OCI-LY7 (cell line): ENCODE measurements around the gene CHPF2. TPM values are rescaled to one million over a fixed set of nuclear protein-coding genes. Genes with fewer than 3 reads are reported as not detected.

Experiments
- BruUV-seq: library from RNA; stranded (reverse); fragments of 400-500 nt; replicated peaks from 2 replicates; lab custom pipeline; 2021; lab: Mats Ljungman, UMichigan
- CTCF ChIA-PET: fragments of 300-600 bp; sonication (Branson Sonifier 250); formaldehyde crosslinking; loops from one replicate; lab custom pipeline; 2022; ENCODE audit warnings: antibody characterized with exemption; ENCODE audit not compliant: unreplicated experiment; lab: Charles Lee
- POLR2A ChIA-PET: fragments of 300-600 bp; sonication (Branson Sonifier 250); formaldehyde crosslinking; loops from one replicate; lab custom pipeline; 2022; ENCODE audit warnings: antibody characterized with exemption; lab: Charles Lee
- DNase-seq: peaks from one replicate; pipeline ENCODE4 v3.0.0-alpha.2; 2015; ENCODE audit warnings: low spot score
- H2AFZ ChIP-seq: fragments of 200-600 bp; sonication (generic), shearing (Covaris generic); 2 replicates; pipeline ENCODE4 v1.6.1; 2014; ENCODE audit warnings: mild to moderate bottlenecking, antibody characterized with exemption, low read length, moderate library complexity
- H3K27ac ChIP-seq: fragments of 200-600 bp; sonication (generic); 2 replicates; pipeline ENCODE4 v1.5.1; 2014; ENCODE audit warnings: mixed run types, low read depth, mild to moderate bottlenecking, moderate library complexity, low read length, inconsistent platforms; ENCODE audit not compliant: poor library complexity, severe bottlenecking
- H3K36me3 ChIP-seq: fragments of 200-600 bp; sonication (generic); 2 replicates; pipeline ENCODE4 v1.6.1; 2014; ENCODE audit warnings: mild to moderate bottlenecking, antibody characterized with exemption, low read length, moderate library complexity, mixed read lengths; ENCODE audit not compliant: insufficient read depth
- H3K4me1 ChIP-seq: fragments of 200-600 bp; sonication (generic); 2 replicates; pipeline ENCODE4 v1.5.1; 2014; ENCODE audit warnings: mild to moderate bottlenecking, low read length; ENCODE audit not compliant: insufficient read depth, poor library complexity, severe bottlenecking
- H3K4me2 ChIP-seq: fragments of 200-600 bp; sonication (generic); 2 replicates; pipeline ENCODE4 v1.6.1; 2014; ENCODE audit warnings: mild to moderate bottlenecking, low read length
- H3K4me3 ChIP-seq: fragments of 200-600 bp; sonication (generic); 2 replicates; pipeline ENCODE4 v1.5.1; 2014; ENCODE audit warnings: mild to moderate bottlenecking, low read depth, low read length; ENCODE audit not compliant: poor library complexity, severe bottlenecking
- H3K79me2 ChIP-seq: fragments of 200-600 bp; sonication (generic); 2 replicates; pipeline ENCODE4 v1.6.1; 2016; ENCODE audit warnings: low read depth, mild to moderate bottlenecking, low read length, moderate library complexity, mixed read lengths; ENCODE audit not compliant: insufficient read depth
- H3K9me2 ChIP-seq: fragments of 200-600 bp; sonication (generic); 2 replicates; pipeline ENCODE4 v1.6.1; 2016; ENCODE audit warnings: mild to moderate bottlenecking, low read length, mixed read lengths; ENCODE audit not compliant: insufficient read depth
- H3K9me3 ChIP-seq: fragments of 200-600 bp; sonication (generic); 2 replicates; pipeline ENCODE4 v1.6.1; 2014; ENCODE audit warnings: mild to moderate bottlenecking, mixed run types, low read length, mixed read lengths
- H4K20me1 ChIP-seq: fragments of 200-600 bp; sonication (generic); 2 replicates; pipeline ENCODE4 v1.6.1; 2014; ENCODE audit warnings: mild to moderate bottlenecking, antibody characterized with exemption, low read length, moderate library complexity, mixed read lengths; ENCODE audit not compliant: insufficient read depth
- CTCF ChIP-seq: fragments of 200-600 bp; sonication (generic); conservative IDR thresholded peaks from 2 replicates; pipeline ENCODE4 v1.5.1; 2014; ENCODE audit warnings: mild to moderate bottlenecking, antibody characterized with exemption, low read length, moderate library complexity, mixed read lengths
- EZH2phosphoT487 ChIP-seq: fragments of 200-600 bp; sonication (generic); IDR thresholded peaks from 2 replicates; pipeline ENCODE4 v1.6.1; 2018; ENCODE audit warnings: low read depth, borderline replicate concordance, mild to moderate bottlenecking, mixed run types, antibody characterized with exemption, low read length, moderate library complexity, mixed read lengths
- intact Hi-C: fragments of 100-400 bp; cut with micrococcal nuclease; formaldehyde crosslinking; loops from one replicate; pipeline ENCODE4 v1.10.0; 2022; ENCODE audit not compliant: unreplicated experiment
- total RNA-seq, 2 experiments: library from RNA; depleted of rRNA in 1 of 2; stranded (reverse); fragments of >200 nt in 1 of 2; shearing (Covaris generic) in 1 of 2; gene quantifications; 2 replicates each; pipeline ENCODE4 v1.2.3, GENCODE V29; 2014 to 2022

CHPF2 gene
- total RNA-seq, 2 experiments from 2014 or later, result 27.0 to 29.8 TPM

- H3K27ac ChIP-seq, result no peak overlapping the region
- intact Hi-C loops, result no loop called here
- H3K9me2 ChIP-seq, result no peaks in the 10 kb centered on the region
- H3K36me3 ChIP-seq, result no peaks in the 10 kb centered on the region
- POLR2A ChIA-PET, result no interaction called here
- BruUV-seq, result no TSS peak
- H3K4me1 ChIP-seq, result no peaks in the 10 kb centered on the region
- H3K79me2 ChIP-seq, result no peaks in the 10 kb centered on the region
- CTCF ChIA-PET, result no interaction called here
- no peak overlapping the region for H3K4me3 ChIP-seq
- no peak overlapping the region for H2AFZ ChIP-seq
- H3K4me2 ChIP-seq, result no peak overlapping the region
- DNase-seq, result no peak
- TF ChIP-seq CTCF (no peak), EZH2phosphoT487 (no peak)
- no peaks in the 10 kb centered on the region for H4K20me1 ChIP-seq
- H3K9me3 ChIP-seq, result no peaks in the 10 kb centered on the region
Observed at GRCh38 chr7:151260471-151260870, 28.2 kb downstream of the CHPF2 start.

- Histone ChIP-seq H3K9me2 (no peaks in the 10 kb centered on the region), H4K20me1 (no peaks in the 10 kb centered on the region), H3K79me2 (no peaks in the 10 kb centered on the region), H3K27ac (no peak overlapping the region), H3K4me3 (no peak overlapping the region), H3K36me3 (no peaks in the 10 kb centered on the region), H3K4me1 (no peaks in the 10 kb centered on the region), H3K4me2 (no peak overlapping the region), H2AFZ (no peak overlapping the region), H3K9me3 (no peaks in the 10 kb centered on the region)
- no peak for DNase-seq
- intact Hi-C loops, result no loop called here
- TF ChIP-seq CTCF, result no peak
- no peak for TF ChIP-seq EZH2phosphoT487
- POLR2A ChIA-PET, result no interaction called here
- CTCF ChIA-PET, result interaction anchor here (0.5 kb wide), 1 partner anchor 42 kb away, joined by 3 read pairs; no protein-coding TSS in a partner anchor
- BruUV-seq, result no TSS peak
Observed at GRCh38 chr7:151260883-151261282, 28.6 kb downstream of the CHPF2 start.

- intact Hi-C loops, result no loop called here
- Histone ChIP-seq H4K20me1 (no peaks in the 10 kb centered on the region), H3K9me3 (no peaks in the 10 kb centered on the region), H2AFZ (no peak overlapping the region), H3K4me1 (no peaks in the 10 kb centered on the region), H3K36me3 (no peaks in the 10 kb centered on the region), H3K9me2 (no peaks in the 10 kb centered on the region), H3K27ac (no peak overlapping the region), H3K4me3 (no peak overlapping the region), H3K79me2 (no peaks in the 10 kb centered on the region), H3K4me2 (no peak overlapping the region)
- no TSS peak for BruUV-seq
- POLR2A ChIA-PET, result interaction anchor here (0.8 kb wide), 1 partner anchor 24 kb away, joined by 7 read pairs; no protein-coding TSS in a partner anchor
- CTCF ChIA-PET, result interaction anchor here (0.5 kb wide), 1 partner anchor 42 kb away, joined by 3 read pairs; no protein-coding TSS in a partner anchor
- no peak for DNase-seq
- TF ChIP-seq EZH2phosphoT487, result no peak
- TF ChIP-seq CTCF, result no peak
Observed at GRCh38 chr7:151261529-151261928, 29.2 kb downstream of the CHPF2 start.
